Adrenal gland (tissue), 12 donors: Measurements from ENCODE around the gene CHID1. TPM values are rescaled to one million over a fixed set of nuclear protein-coding genes. Genes with fewer than 3 reads are reported as not detected.

Experiments
- DNase-seq, 7 donors: peaks; one replicate each; pipeline ENCODE4 v3.0.0-alpha.2; 2019 to 2020
- H3K27ac ChIP-seq, 5 donors: fragments of 200-600 bp; sonication (generic) in 4 of 5; 1 replicate in 3 of 5; 2 replicates in 2 of 5; pipeline versions ENCODE4 v1.5.1 to v1.8.0; 2016 to 2020; ENCODE audit warnings: mild to moderate bottlenecking in 1 of 5
- H3K27me3 ChIP-seq: fragments of 200-600 bp; 2 replicates; pipeline ENCODE4 v1.8.0; 2021
- H3K36me3 ChIP-seq, 2 donors: fragments of 200-600 bp; replicated peaks in 1 of 2; 1 replicate in 1 of 2; 2 replicates in 1 of 2; pipeline versions ENCODE4 v1.5.1 to v1.8.0; 2018 to 2022
- H3K4me1 ChIP-seq, 2 donors: fragments of 200-600 bp; replicated peaks in 1 of 2; 1 replicate in 1 of 2; 2 replicates in 1 of 2; pipeline versions ENCODE4 v1.5.1 to v1.8.0; 2018 to 2021
- H3K4me3 ChIP-seq, 4 donors: fragments of 200-600 bp; sonication (generic) in 3 of 4; one replicate each; pipeline ENCODE4 v1.5.1; 2016 to 2018
- H3K9me3 ChIP-seq, 3 donors: fragments of 200-600 bp; sonication (generic) in 1 of 3; replicated peaks in 1 of 3; 1 replicate in 2 of 3; 2 replicates in 1 of 3; pipeline versions ENCODE4 v1.5.1 to v1.8.0; 2016 to 2021
- POLR2A ChIP-seq, 2 donors: fragments of 450-650 bp; IDR thresholded peaks; one replicate each; pipeline ENCODE4 v1.6.1; 2017; ENCODE audit warnings: antibody characterized with exemption in 2 of 2, mild to moderate bottlenecking in 2 of 2, moderate library complexity in 1 of 2
- WGBS, 4 donors: extraction: QIAGEN DNeasy Blood & Tissue Kit in 2 of 4; methylation state at CpG; one replicate each; pipeline versions ENCODE4 v1.1.5 to v1.1.7; 2013 to 2017; 5-methylcytosine and 5-hydroxymethylcytosine counted together
- intact Hi-C, 2 donors: fragments of 100-400 bp; cut with DNase I; formaldehyde crosslinking; loops; one replicate each; pipeline versions ENCODE4 v1.14.1 to v1.15.0; 2022 to 2023
- polyA plus RNA-seq, 3 donors: library from polyadenylated mRNA; stranded (reverse); fragments of 200-250 nt in 2 of 3; fragments of 350-450 nt in 1 of 3; fragmentation: Illumina TruSeq in 1 of 3; extraction: RNeasy Lipid Tissue Mini Kit (QIAGEN cat#74804) in 1 of 3; gene quantifications; one replicate each; pipeline ENCODE4 v1.2.3, GENCODE V29; 2013 to 2014
- small RNA-seq, 2 donors: library from RNA; depleted of rRNA; stranded (forward); fragments of <200 nt; gene quantifications; one replicate each; pipeline ENCODE3, GENCODE V24; 2016
- total RNA-seq, 9 donors: library from RNA; depleted of rRNA in 4 of 9; stranded (reverse); fragments of >200 nt in 4 of 9; fragments of 120-200 nt in 1 of 9; fragmentation: NEBNext Ultra II Directional in 1 of 9; extraction: Animal tissue kit (Norgen Biotek cat#: 25700) in 1 of 9; gene quantifications; one replicate each; pipeline versions ENCODE4 v1.1.0 to v1.2.4, GENCODE V29; 2013 to 2023
- TF ChIP-seq, protein P1 (sequence below), 6 experiments: fragments of 450-650 bp in 4 of 6; fragments of 200-600 bp in 2 of 6; sonication (generic) in 1 of 6; IDR thresholded peaks; 1 replicate in 5 of 6; 2 replicates in 1 of 6; pipeline versions ENCODE4 v1.5.1 to v1.8.0; 2016 to 2021; ENCODE audit warnings: antibody characterized with exemption in 6 of 6, mild to moderate bottlenecking in 2 of 6, moderate library complexity in 1 of 6
- donor health status: healthy with polysubstance abuse.
- donor health status: Bipolar disorder and iron deficiency.
- donor health status: DM: yes; HTN: yes; CAD: no.
- donor health status: DM: no; HTN: no; CAD: no.
- donor health status: DM: no; HTN: no; CAD: no.
- donor health status: DM: yes; HTN: yes; CAD: no.

CHID1 gene
- total and polyA plus RNA-seq, 12 donors: 39.2 to 220 (median 96.6) TPM

DNA sequence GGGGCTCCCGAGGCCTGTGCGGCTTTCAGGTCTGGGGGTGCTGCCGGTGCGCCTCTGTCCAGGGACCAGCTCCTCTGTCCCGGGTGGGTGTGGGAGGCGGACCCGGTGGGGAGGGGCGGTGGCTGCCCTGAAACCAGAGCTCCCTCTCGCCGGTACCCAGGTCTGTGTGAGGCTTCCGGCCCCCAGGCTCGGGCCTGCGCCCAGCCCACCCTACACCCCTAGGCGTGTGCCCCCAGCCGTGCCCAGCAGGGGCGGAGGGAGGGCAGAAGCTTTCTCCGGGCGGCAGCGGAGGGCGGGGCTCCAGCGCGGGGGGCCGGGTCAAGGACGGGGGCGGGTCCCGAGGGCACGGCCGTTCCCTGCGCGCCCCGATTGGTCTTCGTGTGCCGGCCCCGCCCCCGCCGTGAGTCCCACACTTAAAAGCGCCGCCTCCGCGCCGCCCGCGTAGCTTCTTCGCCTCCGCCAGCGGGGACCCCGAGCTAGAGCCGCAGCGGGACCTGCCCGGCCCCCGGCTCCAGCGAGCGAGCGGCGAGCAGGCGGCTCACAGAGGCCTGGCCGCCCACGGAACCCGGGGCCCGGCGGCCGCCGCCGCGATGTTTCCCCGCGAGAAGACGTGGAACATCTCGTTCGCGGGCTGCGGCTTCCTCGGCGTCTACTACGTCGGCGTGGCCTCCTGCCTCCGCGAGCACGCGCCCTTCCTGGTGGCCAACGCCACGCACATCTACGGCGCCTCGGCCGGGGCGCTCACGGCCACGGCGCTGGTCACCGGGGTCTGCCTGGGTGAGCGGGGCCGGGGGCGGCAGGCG is 91.3 kb downstream of the CHID1 start:
- TF ChIP-seq POLR2A (IDR thresholded peaks at IDR 0.05): peak; percentile 79 to 95
- TF ChIP-seq, protein P1, sequence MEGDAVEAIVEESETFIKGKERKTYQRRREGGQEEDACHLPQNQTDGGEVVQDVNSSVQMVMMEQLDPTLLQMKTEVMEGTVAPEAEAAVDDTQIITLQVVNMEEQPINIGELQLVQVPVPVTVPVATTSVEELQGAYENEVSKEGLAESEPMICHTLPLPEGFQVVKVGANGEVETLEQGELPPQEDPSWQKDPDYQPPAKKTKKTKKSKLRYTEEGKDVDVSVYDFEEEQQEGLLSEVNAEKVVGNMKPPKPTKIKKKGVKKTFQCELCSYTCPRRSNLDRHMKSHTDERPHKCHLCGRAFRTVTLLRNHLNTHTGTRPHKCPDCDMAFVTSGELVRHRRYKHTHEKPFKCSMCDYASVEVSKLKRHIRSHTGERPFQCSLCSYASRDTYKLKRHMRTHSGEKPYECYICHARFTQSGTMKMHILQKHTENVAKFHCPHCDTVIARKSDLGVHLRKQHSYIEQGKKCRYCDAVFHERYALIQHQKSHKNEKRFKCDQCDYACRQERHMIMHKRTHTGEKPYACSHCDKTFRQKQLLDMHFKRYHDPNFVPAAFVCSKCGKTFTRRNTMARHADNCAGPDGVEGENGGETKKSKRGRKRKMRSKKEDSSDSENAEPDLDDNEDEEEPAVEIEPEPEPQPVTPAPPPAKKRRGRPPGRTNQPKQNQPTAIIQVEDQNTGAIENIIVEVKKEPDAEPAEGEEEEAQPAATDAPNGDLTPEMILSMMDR (IDR thresholded peaks at IDR 0.05): peak in 4 of 6 experiments; percentile 25 to 52 (median 38)
- intact Hi-C loops: no loop called here
- WGBS, 4 donors: 0 to 1% methylated on average over 90 to 96 of the region's 96 CpGs; no CpG with 5 or more reads in 2 of the 4 donors

DNA sequence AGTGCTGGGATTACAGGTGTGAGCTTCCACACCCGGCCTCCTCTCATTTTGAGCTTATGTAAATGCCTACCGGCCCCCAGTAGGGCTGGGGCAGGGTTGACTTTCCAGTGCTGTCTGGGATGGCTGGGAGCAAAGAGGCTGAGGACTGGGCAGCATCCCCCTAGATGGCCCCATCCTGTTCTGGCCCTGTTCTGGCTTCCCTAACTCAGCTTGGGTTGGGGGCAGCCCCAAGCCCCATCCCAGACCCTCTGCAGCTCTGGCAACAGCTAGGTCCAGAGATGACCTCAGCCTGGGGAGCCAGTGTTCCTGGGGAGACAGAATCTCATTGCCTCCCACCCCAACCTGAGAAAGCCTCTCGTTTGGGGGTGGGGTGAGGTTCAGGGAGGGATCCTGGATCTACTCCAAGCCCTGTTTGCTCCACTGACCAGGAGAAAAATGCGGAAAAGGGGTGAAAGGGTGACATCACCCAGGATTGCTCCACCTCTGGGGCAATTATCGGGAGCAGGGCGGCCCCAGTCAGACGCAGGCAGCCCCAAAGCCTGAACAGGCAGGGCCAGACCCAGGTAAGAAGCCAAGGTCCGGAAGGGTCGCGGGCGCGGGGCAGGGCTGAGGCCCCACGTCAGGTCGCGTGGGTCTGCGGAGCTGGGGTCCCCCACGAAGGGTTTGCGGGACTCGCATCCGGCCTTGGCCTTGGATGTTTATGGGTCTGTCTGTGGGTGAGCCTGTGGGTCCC is 92.0 kb downstream of the CHID1 start, which contains the start of gene PNPLA2:
Gene PNPLA2 (plus strand): TSS at position 519 of the 733 bp plus-strand sequence. CDS start 805 bp downstream, outside the sequence.
- TF ChIP-seq POLR2A (IDR thresholded peaks at IDR 0.05): peak in 1 of 2 donors; percentile 15
- TF ChIP-seq, protein P1 (IDR thresholded peaks at IDR 0.05): no peak
- no peaks in the 10 kb centered on the region for H3K9me3 ChIP-seq
- H3K27ac ChIP-seq: peak within 1 kb of the TSS; percentile 71 to 98 (median 96)
- H3K36me3 ChIP-seq: peaks cover 0 to 14% of the 10 kb centered on the region in 2 donors
- no peaks in the 10 kb centered on the region for H3K27me3 ChIP-seq
- intact Hi-C loops: no loop called here
- WGBS, 4 donors: 15 to 35% (median 17%) methylated on average over 10 to 20 of the region's 20 CpGs
- peaks cover 31 to 34% of the 10 kb centered on the region in 2 donors for H3K4me1 ChIP-seq
- DNase-seq: peak in 4 of 7 donors; percentile 39 to 68 (median 58)
- H3K4me3 ChIP-seq: peak within 1 kb of the TSS; percentile 59 to 98 (median 84)

More for the DNA sequence above, 91.3 kb downstream of the CHID1 start:
- H3K27me3 ChIP-seq: no peaks in the 10 kb centered on the region
- H3K9me3 ChIP-seq: no peaks in the 10 kb centered on the region
- peaks cover 31 to 34% of the 10 kb centered on the region in 2 donors for H3K4me1 ChIP-seq
- DNase-seq: peak; percentile 89 to 96 (median 92)
- H3K36me3 ChIP-seq: peaks cover 0 to 20% of the 10 kb centered on the region in 2 donors
- peak overlapping the region; percentile 71 to 98 (median 96) for H3K27ac ChIP-seq
- H3K4me3 ChIP-seq: peak overlapping the region; percentile 59 to 98 (median 84)

Small RNA genes within 50 kb of the gene (small RNA-seq; reads per million reads assigned to genes)
- 0 reads per million in 2 donors for gene RNU6-1025P

Other genes with a start within 250 kb of the CHID1 start
- gene DEAF1, start 215.6 kb downstream of the CHID1 start, total RNA-seq: 10 to 100 TPM; 32.8 to 57.3 (median 54.8) TPM
- 100 to 1,000 TPM in 1 of 3 donors, 10 to 100 TPM in 2; 20.6 to 131 (median 67.0) TPM for gene DEAF1, start 215.6 kb downstream of the CHID1 start, polyA plus RNA-seq
- 10 to 100 TPM; 11.1 to 85.3 (median 33.8) TPM for gene TMEM80, start 215.0 kb downstream of the CHID1 start, total RNA-seq
- gene TMEM80, start 215.0 kb downstream of the CHID1 start, polyA plus RNA-seq: 10 to 100 TPM; 14.8 to 33.8 (median 26.0) TPM
- 10 to 100 TPM in 8 of 9 donors, 1 to 10 TPM in 1; 2.7 to 57.7 (median 34.3) TPM for gene EPS8L2, start 204.6 kb downstream of the CHID1 start, total RNA-seq
- 10 to 100 TPM in 2 of 3 donors, 1 to 10 TPM in 1; 9.7 to 51.9 (median 25.6) TPM for gene EPS8L2, start 204.6 kb downstream of the CHID1 start, polyA plus RNA-seq
- 100 to 1,000 TPM in 8 of 9 donors, 10 to 100 TPM in 1; 83.2 to 167 (median 153) TPM for gene TALDO1, start 163.3 kb downstream of the CHID1 start, total RNA-seq
- gene TALDO1, start 163.3 kb downstream of the CHID1 start, polyA plus RNA-seq: 100 to 1,000 TPM in 2 of 3 donors, 10 to 100 TPM in 1; 64.3 to 117 (median 100) TPM
- 100 to 1,000 TPM in 4 of 9 donors, 10 to 100 TPM in 5; 33.7 to 156 (median 93.4) TPM for gene GATD1, start 133.3 kb downstream of the CHID1 start, total RNA-seq
- gene GATD1, start 133.3 kb downstream of the CHID1 start, polyA plus RNA-seq: 100 to 1,000 TPM in 1 of 3 donors, 10 to 100 TPM in 2; 20.3 to 176 (median 49.3) TPM
- gene CEND1, start 120.7 kb downstream of the CHID1 start, total RNA-seq: 1 to 10 TPM in 3 of 9 donors, under 1 TPM in 2, not detected in 4; 0.42 to 4.9 (median 1.9) TPM
- 10 to 100 TPM in 1 of 3 donors, 1 to 10 TPM in 2; 1.6 to 14.5 (median 4.2) TPM for gene CEND1, start 120.7 kb downstream of the CHID1 start, polyA plus RNA-seq
- 10 to 100 TPM in 7 of 9 donors, 1 to 10 TPM in 2; 8.2 to 41.3 (median 16.5) TPM for gene SLC25A22, start 112.5 kb downstream of the CHID1 start, total RNA-seq
- 10 to 100 TPM in 2 of 3 donors, 1 to 10 TPM in 1; 7.7 to 18.8 (median 14.0) TPM for gene SLC25A22, start 112.5 kb downstream of the CHID1 start, polyA plus RNA-seq
- 10 to 100 TPM in 4 of 9 donors, 1 to 10 TPM in 5; 3.5 to 28.8 (median 9.8) TPM for gene PIDD1, start 105.6 kb downstream of the CHID1 start, total RNA-seq
- 100 to 1,000 TPM in 1 of 3 donors, 10 to 100 TPM in 1, under 1 TPM in 1; 0.93 to 110 (median 51.7) TPM for gene PIDD1, start 105.6 kb downstream of the CHID1 start, polyA plus RNA-seq
- 1,000 to 10,000 TPM in 5 of 9 donors, 100 to 1,000 TPM in 4; 190 to 2,046 (median 1,036) TPM for gene RPLP2, start 100.8 kb downstream of the CHID1 start, total RNA-seq
- gene RPLP2, start 100.8 kb downstream of the CHID1 start, polyA plus RNA-seq: 1,000 to 10,000 TPM in 2 of 3 donors, 100 to 1,000 TPM in 1; 496 to 2,473 (median 1,460) TPM
- 100 to 1,000 TPM in 4 of 9 donors, 10 to 100 TPM in 5; 24.1 to 311 (median 89.4) TPM for gene PNPLA2, start 91.9 kb downstream of the CHID1 start, total RNA-seq
- gene PNPLA2, start 91.9 kb downstream of the CHID1 start, polyA plus RNA-seq: 100 to 1,000 TPM in 2 of 3 donors, 10 to 100 TPM in 1; 46.2 to 403 (median 162) TPM
- 10 to 100 TPM in 7 of 9 donors, 1 to 10 TPM in 2; 5.9 to 22.6 (median 14.2) TPM for gene CRACR2B, start 82.9 kb downstream of the CHID1 start, total RNA-seq
- gene CRACR2B, start 82.9 kb downstream of the CHID1 start, polyA plus RNA-seq: 10 to 100 TPM in 2 of 3 donors, 1 to 10 TPM in 1; 1.0 to 91.3 (median 39.3) TPM
- gene CD151, start 77.9 kb downstream of the CHID1 start, total RNA-seq: 100 to 1,000 TPM; 182 to 387 (median 326) TPM
- gene CD151, start 77.9 kb downstream of the CHID1 start, polyA plus RNA-seq: 100 to 1,000 TPM; 111 to 268 (median 246) TPM
- gene POLR2L, start 68.3 kb downstream of the CHID1 start, total RNA-seq: 100 to 1,000 TPM in 5 of 9 donors, 10 to 100 TPM in 4; 26.2 to 206 (median 121) TPM
- gene POLR2L, start 68.3 kb downstream of the CHID1 start, polyA plus RNA-seq: 100 to 1,000 TPM in 1 of 3 donors, 10 to 100 TPM in 2; 43.3 to 163 (median 96.5) TPM
- gene TSPAN4, start 68.0 kb downstream of the CHID1 start, total RNA-seq: 100 to 1,000 TPM in 2 of 9 donors, 10 to 100 TPM in 7; 19.4 to 207 (median 71.8) TPM
- 10 to 100 TPM in 2 of 3 donors, 1 to 10 TPM in 1; 5.2 to 50.4 (median 41.2) TPM for gene TSPAN4, start 68.0 kb downstream of the CHID1 start, polyA plus RNA-seq
- 100 to 1,000 TPM in 3 of 9 donors, 10 to 100 TPM in 6; 15.3 to 115 (median 74.8) TPM for gene AP2A2, start 15.1 kb upstream of the CHID1 start, total RNA-seq
- gene AP2A2, start 15.1 kb upstream of the CHID1 start, polyA plus RNA-seq: 10 to 100 TPM; 28.6 to 98.5 (median 71.4) TPM
- under 1 TPM in 3 of 9 donors, not detected in 6; under 0.01 to 0.04 (median 0.04) TPM for gene MUC6, start 125.9 kb upstream of the CHID1 start, total RNA-seq
- under 1 TPM in 2 of 3 donors, not detected in 1; 0.13 to 0.72 TPM for gene MUC6, start 125.9 kb upstream of the CHID1 start, polyA plus RNA-seq
- gene MUC2, start 164.1 kb upstream of the CHID1 start, total RNA-seq: under 1 TPM in 4 of 9 donors, not detected in 5; 0.04 to 0.31 (median 0.20) TPM
- under 1 TPM in 1 of 3 donors, not detected in 2; under 0.01 TPM for gene MUC2, start 164.1 kb upstream of the CHID1 start, polyA plus RNA-seq
- gene MUC5AC, start 247.1 kb upstream of the CHID1 start, total RNA-seq: under 1 TPM in 2 of 9 donors, not detected in 7; under 0.01 TPM
- gene MUC5AC, start 247.1 kb upstream of the CHID1 start, polyA plus RNA-seq: under 1 TPM in 1 of 3 donors, not detected in 2; under 0.01 TPM